OCI-LY7 (cell line): ENCODE measurements around the gene DRD1. TPM values are rescaled to one million over a fixed set of nuclear protein-coding genes. Genes with fewer than 3 reads are reported as not detected.

ENCODE experiments used
- BruUV-seq: library from RNA; stranded (reverse); fragments of 400-500 nt; replicated peaks from 2 replicates; lab custom pipeline; 2021; lab: Mats Ljungman, UMichigan
- CTCF ChIA-PET: fragments of 300-600 bp; sonication (Branson Sonifier 250); formaldehyde crosslinking; loops from one replicate; lab custom pipeline; 2022; ENCODE audit warnings: antibody characterized with exemption; ENCODE audit not compliant: unreplicated experiment; lab: Charles Lee
- POLR2A ChIA-PET: fragments of 300-600 bp; sonication (Branson Sonifier 250); formaldehyde crosslinking; loops from one replicate; lab custom pipeline; 2022; ENCODE audit warnings: antibody characterized with exemption; lab: Charles Lee
- DNase-seq: peaks from one replicate; pipeline ENCODE4 v3.0.0-alpha.2; 2015; ENCODE audit warnings: low spot score
- H2AFZ ChIP-seq: fragments of 200-600 bp; sonication (generic), shearing (Covaris generic); 2 replicates; pipeline ENCODE4 v1.6.1; 2014; ENCODE audit warnings: mild to moderate bottlenecking, antibody characterized with exemption, low read length, moderate library complexity
- H3K27ac ChIP-seq: fragments of 200-600 bp; sonication (generic); 2 replicates; pipeline ENCODE4 v1.5.1; 2014; ENCODE audit warnings: mixed run types, low read depth, mild to moderate bottlenecking, moderate library complexity, low read length, inconsistent platforms; ENCODE audit not compliant: poor library complexity, severe bottlenecking
- H3K36me3 ChIP-seq: fragments of 200-600 bp; sonication (generic); 2 replicates; pipeline ENCODE4 v1.6.1; 2014; ENCODE audit warnings: mild to moderate bottlenecking, antibody characterized with exemption, low read length, moderate library complexity, mixed read lengths; ENCODE audit not compliant: insufficient read depth
- H3K4me1 ChIP-seq: fragments of 200-600 bp; sonication (generic); 2 replicates; pipeline ENCODE4 v1.5.1; 2014; ENCODE audit warnings: mild to moderate bottlenecking, low read length; ENCODE audit not compliant: insufficient read depth, poor library complexity, severe bottlenecking
- H3K4me2 ChIP-seq: fragments of 200-600 bp; sonication (generic); 2 replicates; pipeline ENCODE4 v1.6.1; 2014; ENCODE audit warnings: mild to moderate bottlenecking, low read length
- H3K4me3 ChIP-seq: fragments of 200-600 bp; sonication (generic); 2 replicates; pipeline ENCODE4 v1.5.1; 2014; ENCODE audit warnings: mild to moderate bottlenecking, low read depth, low read length; ENCODE audit not compliant: poor library complexity, severe bottlenecking
- H3K79me2 ChIP-seq: fragments of 200-600 bp; sonication (generic); 2 replicates; pipeline ENCODE4 v1.6.1; 2016; ENCODE audit warnings: low read depth, mild to moderate bottlenecking, low read length, moderate library complexity, mixed read lengths; ENCODE audit not compliant: insufficient read depth
- H3K9me2 ChIP-seq: fragments of 200-600 bp; sonication (generic); 2 replicates; pipeline ENCODE4 v1.6.1; 2016; ENCODE audit warnings: mild to moderate bottlenecking, low read length, mixed read lengths; ENCODE audit not compliant: insufficient read depth
- H3K9me3 ChIP-seq: fragments of 200-600 bp; sonication (generic); 2 replicates; pipeline ENCODE4 v1.6.1; 2014; ENCODE audit warnings: mild to moderate bottlenecking, mixed run types, low read length, mixed read lengths
- H4K20me1 ChIP-seq: fragments of 200-600 bp; sonication (generic); 2 replicates; pipeline ENCODE4 v1.6.1; 2014; ENCODE audit warnings: mild to moderate bottlenecking, antibody characterized with exemption, low read length, moderate library complexity, mixed read lengths; ENCODE audit not compliant: insufficient read depth
- EZH2phosphoT487 ChIP-seq: fragments of 200-600 bp; sonication (generic); IDR thresholded peaks from 2 replicates; pipeline ENCODE4 v1.6.1; 2018; ENCODE audit warnings: low read depth, borderline replicate concordance, mild to moderate bottlenecking, mixed run types, antibody characterized with exemption, low read length, moderate library complexity, mixed read lengths
- intact Hi-C: fragments of 100-400 bp; cut with micrococcal nuclease; formaldehyde crosslinking; loops from one replicate; pipeline ENCODE4 v1.10.0; 2022; ENCODE audit not compliant: unreplicated experiment
- total RNA-seq, 2 experiments: library from RNA; depleted of rRNA in 1 of 2; stranded (reverse); fragments of >200 nt in 1 of 2; shearing (Covaris generic) in 1 of 2; gene quantifications; 2 replicates each; pipeline ENCODE4 v1.2.3, GENCODE V29; 2014 to 2022
- TF ChIP-seq, protein P1 (sequence below): fragments of 200-600 bp; sonication (generic); conservative IDR thresholded peaks from 2 replicates; pipeline ENCODE4 v1.5.1; 2014; ENCODE audit warnings: mild to moderate bottlenecking, antibody characterized with exemption, low read length, moderate library complexity, mixed read lengths

DRD1 gene
- total RNA-seq, 2 experiments from 2014 or later, result not detected

- TF ChIP-seq, protein P1, sequence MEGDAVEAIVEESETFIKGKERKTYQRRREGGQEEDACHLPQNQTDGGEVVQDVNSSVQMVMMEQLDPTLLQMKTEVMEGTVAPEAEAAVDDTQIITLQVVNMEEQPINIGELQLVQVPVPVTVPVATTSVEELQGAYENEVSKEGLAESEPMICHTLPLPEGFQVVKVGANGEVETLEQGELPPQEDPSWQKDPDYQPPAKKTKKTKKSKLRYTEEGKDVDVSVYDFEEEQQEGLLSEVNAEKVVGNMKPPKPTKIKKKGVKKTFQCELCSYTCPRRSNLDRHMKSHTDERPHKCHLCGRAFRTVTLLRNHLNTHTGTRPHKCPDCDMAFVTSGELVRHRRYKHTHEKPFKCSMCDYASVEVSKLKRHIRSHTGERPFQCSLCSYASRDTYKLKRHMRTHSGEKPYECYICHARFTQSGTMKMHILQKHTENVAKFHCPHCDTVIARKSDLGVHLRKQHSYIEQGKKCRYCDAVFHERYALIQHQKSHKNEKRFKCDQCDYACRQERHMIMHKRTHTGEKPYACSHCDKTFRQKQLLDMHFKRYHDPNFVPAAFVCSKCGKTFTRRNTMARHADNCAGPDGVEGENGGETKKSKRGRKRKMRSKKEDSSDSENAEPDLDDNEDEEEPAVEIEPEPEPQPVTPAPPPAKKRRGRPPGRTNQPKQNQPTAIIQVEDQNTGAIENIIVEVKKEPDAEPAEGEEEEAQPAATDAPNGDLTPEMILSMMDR, result no peak
- no peak for TF ChIP-seq EZH2phosphoT487
- no peak overlapping the region; the same call in 1 of the 2 replicates for H2AFZ ChIP-seq
- H3K27ac ChIP-seq, result no peak overlapping the region
- CTCF ChIA-PET, result interaction anchor here (0.6 to 1.3 kb wide), 4 partner anchors 9 to 1519 kb away, joined by 3 to 4 read pairs (median 4); partner anchors contain the start of gene SFXN1
- POLR2A ChIA-PET, result interaction anchor here (1.0 to 1.2 kb wide), 2 partner anchors 15 to 37 kb away, joined by 3 to 4 read pairs; no protein-coding TSS in a partner anchor
- H3K36me3 ChIP-seq, result no peaks in the 10 kb centered on the region
- no peaks in the 10 kb centered on the region for H3K9me3 ChIP-seq
- no peaks in the 10 kb centered on the region for H4K20me1 ChIP-seq
- no peaks in the 10 kb centered on the region for H3K9me2 ChIP-seq
- intact Hi-C loops, result no loop called here
- H3K4me3 ChIP-seq, result no peak overlapping the region
- BruUV-seq, result no TSS peak
- H3K4me1 ChIP-seq, result peaks cover 12% of the 10 kb centered on the region
- no peak for DNase-seq
- no peak overlapping the region for H3K4me2 ChIP-seq
- no peaks in the 10 kb centered on the region for H3K79me2 ChIP-seq
Measured at GRCh38 chr5:175465282-175465681, 21.3 kb upstream of the DRD1 start.

DNA sequence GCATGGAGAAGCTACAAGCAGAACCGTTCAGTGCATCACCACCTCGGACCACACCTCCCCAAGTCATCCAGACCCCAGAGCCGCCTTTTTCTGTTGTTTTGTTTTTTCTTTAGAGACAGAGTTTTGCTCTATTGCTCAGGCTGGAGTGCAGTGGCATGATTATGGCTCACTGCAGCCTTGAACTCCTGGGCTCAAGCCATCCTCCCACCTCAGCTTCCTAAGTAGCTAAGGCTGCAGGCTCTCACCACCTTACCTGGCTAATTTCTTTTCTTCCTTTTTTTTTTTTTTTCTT, 20.9 kb upstream of the DRD1 start:
- Histone ChIP-seq H3K27ac (no peak overlapping the region), H3K4me2 (no peak overlapping the region), H3K79me2 (no peaks in the 10 kb centered on the region), H3K4me3 (no peak overlapping the region), H2AFZ (peak overlapping the region; percentile 80; the same call in 1 of the 2 replicates), H3K9me2 (no peaks in the 10 kb centered on the region), H3K36me3 (no peaks in the 10 kb centered on the region), H4K20me1 (no peaks in the 10 kb centered on the region), H3K4me1 (peaks cover 12% of the 10 kb centered on the region), H3K9me3 (no peaks in the 10 kb centered on the region)
- TF ChIP-seq, protein P1, result no peak
- TF ChIP-seq EZH2phosphoT487, result no peak
- ChIA-PET CTCF (interaction anchor here (0.6 to 1.3 kb wide), 4 partner anchors 8 to 1518 kb away, joined by 3 to 4 read pairs (median 4); partner anchors contain the start of gene SFXN1), POLR2A (interaction anchor here (1.0 to 1.3 kb wide), 3 partner anchors 15 to 37 kb away, joined by 3 to 4 read pairs (median 4); no protein-coding TSS in a partner anchor)
- DNase-seq, result no peak
- BruUV-seq, result no TSS peak
- intact Hi-C loops, result no loop called here
